ENCODE data around the gene ZNF469. TPM values are rescaled to one million over a fixed set of nuclear protein-coding genes. Genes with fewer than 3 reads are reported as not detected.

Gene ZNF469
- polyA plus RNA-seq, 1 donor from 2014 or later, result not detected

DNA sequence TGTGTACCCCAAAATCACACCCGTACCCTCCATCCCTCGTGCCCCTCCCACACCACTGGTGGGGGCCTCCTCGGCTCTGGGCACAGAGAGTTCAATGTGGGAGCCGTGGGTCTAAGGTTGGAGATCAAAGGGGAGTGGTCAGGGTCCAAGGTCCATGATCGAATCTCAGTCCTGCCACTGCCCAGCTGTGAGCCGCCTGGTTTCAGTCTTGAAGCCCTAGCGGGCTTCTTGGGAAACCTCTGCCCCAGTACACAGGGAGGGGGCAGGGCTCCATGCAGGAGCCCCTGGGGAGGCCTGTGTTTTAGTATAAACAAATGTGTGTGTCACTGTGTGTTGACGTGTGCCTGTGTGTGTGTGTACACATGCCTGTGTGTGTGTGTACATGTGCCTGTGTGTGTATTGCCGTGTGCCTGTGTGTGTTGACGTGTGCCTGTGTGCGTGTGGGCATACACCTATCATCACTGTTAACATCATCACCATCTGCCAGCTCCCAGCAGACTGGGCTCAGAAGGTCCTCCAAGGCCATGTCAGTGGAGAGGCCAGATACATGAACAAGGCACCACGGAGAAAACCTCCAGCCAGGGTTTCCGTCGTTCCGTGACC is 26.5 kb upstream of the ZNF469 start:
- H2AFZ ChIP-seq (ENCODE audit: low read depth, low read length), result no peak overlapping the region
- TF ChIP-seq MXI1 (conservative IDR thresholded peaks at IDR 0.05; ENCODE audit: poor library complexity, severe bottlenecking) (no peak), CTCF (IDR thresholded peaks at IDR 0.05; ENCODE audit: poor library complexity, severe bottlenecking) (no peak), REST (IDR thresholded peaks at IDR 0.05; ENCODE audit: borderline replicate concordance) (no peak), SMC3 (conservative IDR thresholded peaks at IDR 0.05; ENCODE audit: poor library complexity) (no peak), TAF1 (IDR thresholded peaks at IDR 0.05; ENCODE audit: low read depth) (no peak), RAD21 (conservative IDR thresholded peaks at IDR 0.05) (no peak)
- H3F3A ChIP-seq (ENCODE audit: insufficient read depth, low read length, poor library complexity, severe bottlenecking), result no peaks in the 10 kb centered on the region
- no peaks in the 10 kb centered on the region for H3K36me3 ChIP-seq (ENCODE audit: insufficient read depth, low read length)
- no peaks in the 10 kb centered on the region for H3K9me2 ChIP-seq (ENCODE audit: insufficient read depth, low read length)
- no peak overlapping the region for H3K27ac ChIP-seq (ENCODE audit: low read length)
- H4K20me1 ChIP-seq (ENCODE audit: insufficient read depth), result no peaks in the 10 kb centered on the region
- H3K27me3 ChIP-seq (ENCODE audit: insufficient read depth, low read depth, low read length), result no peaks in the 10 kb centered on the region
- no peak overlapping the region for H3K4me3 ChIP-seq (ENCODE audit: low read length)
- H3K4me2 ChIP-seq (ENCODE audit: low read length), result no peak overlapping the region
- H3K9ac ChIP-seq (ENCODE audit: low read length), result no peak overlapping the region
- no peaks in the 10 kb centered on the region for H3K9me3 ChIP-seq (ENCODE audit: low read length)
- H3K79me2 ChIP-seq (replicated peaks; ENCODE audit: insufficient read depth, low read length), result no peaks in the 10 kb centered on the region

DNA sequence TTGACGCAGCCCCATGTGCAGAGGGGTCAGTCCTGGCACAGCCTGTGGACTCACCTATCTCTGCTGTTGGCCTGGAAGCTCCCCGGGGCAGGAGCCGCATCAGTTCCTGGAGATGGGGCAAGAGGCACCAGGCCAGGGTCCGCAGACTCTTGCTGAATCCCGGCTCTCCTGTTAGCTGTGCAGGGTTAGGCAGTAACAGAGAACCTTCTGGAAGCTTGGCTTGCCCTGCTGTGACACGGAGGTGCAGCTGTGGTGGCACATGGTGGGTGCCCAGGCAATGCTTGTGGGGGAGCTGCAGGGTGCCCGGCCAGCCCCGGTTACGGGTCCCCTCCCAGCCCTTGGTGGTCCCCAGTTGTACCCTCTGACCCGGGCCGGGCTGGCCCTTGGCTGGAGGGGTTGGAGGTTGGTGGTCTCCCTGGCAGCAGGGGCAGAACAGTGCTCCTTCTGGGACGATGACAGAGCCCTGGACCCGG is 26.0 kb upstream of the ZNF469 start:
- Histone ChIP-seq H3K27ac (ENCODE audit: low read length) (no peak overlapping the region), H3K27me3 (ENCODE audit: insufficient read depth, low read depth, low read length) (no peaks in the 10 kb centered on the region), H3K4me2 (ENCODE audit: low read length) (no peak overlapping the region), H3K9me3 (ENCODE audit: low read length) (no peaks in the 10 kb centered on the region), H3K79me2 (replicated peaks; ENCODE audit: insufficient read depth, low read length) (no peaks in the 10 kb centered on the region), H3K36me3 (ENCODE audit: insufficient read depth, low read length) (no peaks in the 10 kb centered on the region), H3F3A (ENCODE audit: insufficient read depth, low read length, poor library complexity, severe bottlenecking) (no peaks in the 10 kb centered on the region), H2AFZ (ENCODE audit: low read depth, low read length) (no peak overlapping the region), H3K4me3 (ENCODE audit: low read length) (no peak overlapping the region), H4K20me1 (ENCODE audit: insufficient read depth) (no peaks in the 10 kb centered on the region), H3K9me2 (ENCODE audit: insufficient read depth, low read length) (no peaks in the 10 kb centered on the region), H3K9ac (ENCODE audit: low read length) (no peak overlapping the region)
- TF ChIP-seq CTCF (IDR thresholded peaks at IDR 0.05; ENCODE audit: poor library complexity, severe bottlenecking), result no peak
- TF ChIP-seq TAF1 (IDR thresholded peaks at IDR 0.05; ENCODE audit: low read depth), result no peak
- no peak for TF ChIP-seq MXI1 (conservative IDR thresholded peaks at IDR 0.05; ENCODE audit: poor library complexity, severe bottlenecking)
- no peak for TF ChIP-seq RAD21 (conservative IDR thresholded peaks at IDR 0.05)
- no peak for TF ChIP-seq EP300 (conservative IDR thresholded peaks at IDR 0.05; ENCODE audit: poor library complexity, severe bottlenecking)
- no peak for TF ChIP-seq SMC3 (conservative IDR thresholded peaks at IDR 0.05; ENCODE audit: poor library complexity)
- no peak for TF ChIP-seq POLR2AphosphoS5 (IDR thresholded peaks at IDR 0.05)
- no peak for TF ChIP-seq REST (IDR thresholded peaks at IDR 0.05; ENCODE audit: borderline replicate concordance)
- TF ChIP-seq EZH2 (IDR thresholded peaks at IDR 0.05; ENCODE audit: borderline replicate concordance, insufficient read depth, low read length, poor library complexity, severe bottlenecking), result no peak

Data from neural cell (in vitro differentiated cells).